Fibroblast of villous mesenchyme (primary cell): ENCODE results near the gene U2AF2. TPM values are rescaled to one million over a fixed set of nuclear protein-coding genes. Genes with fewer than 3 reads are reported as not detected.

Experiments used
- DNase-seq: peaks from one replicate; pipeline ENCODE4 v3.0.0-alpha.2; 2010; ENCODE audit warnings: low read depth
- H3K4me3 ChIP-seq: 2 replicates; pipeline ENCODE4 v1.5.1; 2011; ENCODE audit warnings: low read depth, mild to moderate bottlenecking, low read length
- total RNA-seq: library from RNA; depleted of rRNA; stranded (reverse); fragments of >200 nt; gene quantifications from 2 replicates; pipeline ENCODE4 v1.2.3, GENCODE V29; 2012
- TF ChIP-seq, protein P1 (sequence below): IDR thresholded peaks from 2 replicates; pipeline ENCODE4 v1.5.1; 2012; ENCODE audit warnings: low read depth, mild to moderate bottlenecking, low read length; ENCODE audit not compliant: insufficient read depth

The U2AF2 gene
- total RNA-seq, 1 donor, result 111 TPM

DNA sequence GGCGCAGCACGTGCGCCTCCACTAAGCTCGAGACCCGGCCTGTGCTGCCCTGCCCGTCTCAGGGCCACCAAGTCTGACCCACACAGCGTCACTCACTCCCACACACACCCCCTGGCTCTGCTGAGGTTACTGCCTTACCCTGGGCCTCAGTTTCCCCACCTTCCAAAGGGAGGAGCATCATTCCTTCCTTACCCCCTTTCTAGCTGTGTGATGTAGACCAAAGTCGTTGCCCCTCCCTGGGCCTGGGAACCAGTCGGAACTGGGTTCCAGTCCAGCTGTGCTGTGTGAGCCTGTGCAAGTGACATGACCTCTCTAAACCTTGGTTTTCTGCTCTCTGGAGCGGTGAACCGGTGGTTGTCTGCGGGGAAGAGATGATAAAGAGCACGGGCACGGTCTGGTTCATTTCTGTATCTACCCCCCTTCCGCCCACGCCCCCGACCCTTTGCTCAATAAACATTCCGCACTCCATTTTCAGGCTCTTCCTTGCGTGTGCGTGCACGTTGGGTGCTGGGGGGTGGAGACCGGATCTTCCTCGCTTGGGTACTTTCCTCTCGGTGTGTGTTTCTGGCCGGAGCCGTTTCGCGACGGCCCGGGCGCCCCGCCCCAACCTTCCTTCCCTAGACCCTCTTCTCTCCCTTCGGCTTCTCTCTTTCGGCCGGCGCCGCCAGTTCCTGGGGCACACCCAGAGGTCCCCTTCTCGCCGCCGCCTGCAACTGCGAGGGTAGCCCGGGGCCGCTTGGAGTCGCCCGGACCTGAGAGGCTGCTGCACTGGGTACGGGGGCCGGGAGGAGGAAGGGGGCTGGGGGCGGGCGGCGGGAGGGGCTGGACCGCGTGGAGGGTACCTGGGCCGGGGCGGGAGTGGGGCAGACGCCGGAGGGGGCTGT lies 11.6 kb upstream of the U2AF2 start, which contains the start of gene ZNF581:
TSS of gene ZNF581 (plus strand) at position 647 of the 884 bp plus-strand sequence. CDS start 923 bp downstream, outside the sequence.
- TF ChIP-seq, protein P1, sequence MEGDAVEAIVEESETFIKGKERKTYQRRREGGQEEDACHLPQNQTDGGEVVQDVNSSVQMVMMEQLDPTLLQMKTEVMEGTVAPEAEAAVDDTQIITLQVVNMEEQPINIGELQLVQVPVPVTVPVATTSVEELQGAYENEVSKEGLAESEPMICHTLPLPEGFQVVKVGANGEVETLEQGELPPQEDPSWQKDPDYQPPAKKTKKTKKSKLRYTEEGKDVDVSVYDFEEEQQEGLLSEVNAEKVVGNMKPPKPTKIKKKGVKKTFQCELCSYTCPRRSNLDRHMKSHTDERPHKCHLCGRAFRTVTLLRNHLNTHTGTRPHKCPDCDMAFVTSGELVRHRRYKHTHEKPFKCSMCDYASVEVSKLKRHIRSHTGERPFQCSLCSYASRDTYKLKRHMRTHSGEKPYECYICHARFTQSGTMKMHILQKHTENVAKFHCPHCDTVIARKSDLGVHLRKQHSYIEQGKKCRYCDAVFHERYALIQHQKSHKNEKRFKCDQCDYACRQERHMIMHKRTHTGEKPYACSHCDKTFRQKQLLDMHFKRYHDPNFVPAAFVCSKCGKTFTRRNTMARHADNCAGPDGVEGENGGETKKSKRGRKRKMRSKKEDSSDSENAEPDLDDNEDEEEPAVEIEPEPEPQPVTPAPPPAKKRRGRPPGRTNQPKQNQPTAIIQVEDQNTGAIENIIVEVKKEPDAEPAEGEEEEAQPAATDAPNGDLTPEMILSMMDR, result no peak
- DNase-seq, result peak; percentile 79

DNA sequence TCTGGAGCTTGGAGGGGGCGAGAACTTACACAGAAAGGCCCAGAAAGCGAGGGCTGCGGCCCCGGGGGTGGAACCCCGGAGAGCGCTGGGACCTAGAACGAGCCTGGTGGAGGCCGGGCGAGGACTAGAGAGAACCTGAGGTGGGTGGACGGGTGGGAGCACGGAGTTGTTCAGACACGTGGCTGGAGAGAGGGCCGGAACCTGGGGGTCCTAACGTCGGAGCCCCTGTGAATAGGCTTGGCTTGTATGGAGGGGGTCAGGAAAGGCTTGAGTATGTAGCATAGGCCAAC lies 11.0 kb upstream of the U2AF2 start:
- DNase-seq, result no peak
- peak overlapping the region; percentile 72 for H3K4me3 ChIP-seq
- TF ChIP-seq, protein P1, result no peak

More for the DNA sequence above, 11.6 kb upstream of the U2AF2 start, which contains the start of gene ZNF581:
- H3K4me3 ChIP-seq, result peak within 1 kb of the TSS; percentile 72

DNA sequence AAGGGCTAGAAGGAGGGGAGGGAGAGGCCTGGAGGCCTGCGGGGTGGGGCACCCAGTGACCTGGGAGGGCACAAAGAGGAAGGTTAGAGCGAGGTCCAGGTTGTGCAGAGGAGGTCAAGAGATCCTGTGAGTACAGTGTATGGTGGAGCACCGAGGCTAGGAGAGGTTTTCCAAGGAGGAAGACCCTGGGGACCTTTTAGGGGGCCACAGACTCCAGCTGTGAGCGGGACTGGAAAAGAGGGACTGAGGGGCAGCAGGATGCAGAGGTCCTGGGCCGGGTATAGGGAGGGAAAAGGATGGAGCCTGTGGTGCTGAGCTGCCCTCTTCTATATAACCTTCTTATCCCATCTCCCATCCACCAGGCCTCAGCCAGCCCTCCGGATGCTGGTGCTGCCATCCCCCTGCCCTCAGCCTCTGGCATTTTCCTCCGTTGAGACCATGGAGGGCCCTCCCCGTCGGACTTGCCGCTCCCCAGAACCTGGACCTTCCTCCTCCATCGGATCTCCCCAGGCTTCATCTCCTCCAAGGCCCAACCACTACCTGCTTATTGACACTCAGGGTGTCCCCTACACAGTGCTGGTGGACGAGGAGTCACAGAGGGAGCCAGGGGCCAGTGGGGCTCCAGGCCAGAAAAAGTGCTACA lies 10.5 kb upstream of the U2AF2 start:
- H3K4me3 ChIP-seq, result peak overlapping the region; percentile 72
- no peak for DNase-seq
- TF ChIP-seq, protein P1, result no peak

DNA sequence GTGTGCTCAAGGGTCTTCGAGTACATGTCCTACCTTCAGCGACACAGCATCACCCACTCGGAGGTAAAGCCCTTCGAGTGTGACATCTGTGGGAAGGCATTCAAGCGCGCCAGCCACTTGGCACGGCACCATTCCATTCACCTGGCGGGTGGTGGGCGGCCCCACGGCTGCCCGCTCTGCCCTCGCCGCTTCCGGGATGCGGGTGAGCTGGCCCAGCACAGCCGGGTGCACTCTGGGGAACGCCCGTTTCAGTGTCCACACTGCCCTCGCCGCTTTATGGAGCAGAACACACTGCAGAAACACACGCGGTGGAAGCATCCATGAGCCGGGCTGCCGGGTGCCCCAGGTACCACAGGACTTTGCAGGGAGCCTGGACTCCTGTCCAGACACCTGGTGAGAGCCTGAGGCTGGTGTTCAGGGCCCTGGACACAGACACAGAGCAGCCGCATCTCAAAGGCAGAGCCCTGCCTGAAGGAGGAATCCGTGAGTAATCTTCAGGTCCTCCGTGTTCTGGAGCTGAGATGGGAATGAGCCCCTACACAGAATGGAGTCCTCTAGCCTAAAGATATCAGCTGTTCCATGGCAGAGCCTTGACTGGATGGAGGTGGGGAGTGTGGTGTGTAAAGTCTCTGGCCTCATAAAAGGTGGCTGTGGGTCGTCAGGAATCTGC lies 9.9 kb upstream of the U2AF2 start:
- TF ChIP-seq, protein P1, result no peak
- peak overlapping the region; percentile 72 for H3K4me3 ChIP-seq
- no peak for DNase-seq

DNA sequence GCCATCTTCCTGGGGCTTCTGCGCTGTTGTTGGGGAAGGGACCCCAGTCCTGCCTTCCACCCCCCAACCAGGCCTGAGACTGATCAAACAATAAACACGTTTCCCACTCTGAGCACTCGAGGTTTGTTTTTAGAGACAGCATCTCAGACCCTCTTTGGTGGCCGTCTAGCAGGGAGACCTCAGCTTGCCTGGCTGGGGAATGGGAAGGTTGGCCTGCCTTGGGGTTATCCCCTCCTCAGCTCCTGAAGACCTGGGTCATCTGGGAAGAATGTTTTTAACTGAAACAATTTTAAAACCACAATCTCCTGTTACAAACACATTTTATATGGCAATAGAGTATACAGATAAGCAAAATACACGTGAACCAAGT lies 9.3 kb upstream of the U2AF2 start:
- H3K4me3 ChIP-seq, result no peak overlapping the region
- DNase-seq, result no peak
- TF ChIP-seq, protein P1, result no peak

DNA sequence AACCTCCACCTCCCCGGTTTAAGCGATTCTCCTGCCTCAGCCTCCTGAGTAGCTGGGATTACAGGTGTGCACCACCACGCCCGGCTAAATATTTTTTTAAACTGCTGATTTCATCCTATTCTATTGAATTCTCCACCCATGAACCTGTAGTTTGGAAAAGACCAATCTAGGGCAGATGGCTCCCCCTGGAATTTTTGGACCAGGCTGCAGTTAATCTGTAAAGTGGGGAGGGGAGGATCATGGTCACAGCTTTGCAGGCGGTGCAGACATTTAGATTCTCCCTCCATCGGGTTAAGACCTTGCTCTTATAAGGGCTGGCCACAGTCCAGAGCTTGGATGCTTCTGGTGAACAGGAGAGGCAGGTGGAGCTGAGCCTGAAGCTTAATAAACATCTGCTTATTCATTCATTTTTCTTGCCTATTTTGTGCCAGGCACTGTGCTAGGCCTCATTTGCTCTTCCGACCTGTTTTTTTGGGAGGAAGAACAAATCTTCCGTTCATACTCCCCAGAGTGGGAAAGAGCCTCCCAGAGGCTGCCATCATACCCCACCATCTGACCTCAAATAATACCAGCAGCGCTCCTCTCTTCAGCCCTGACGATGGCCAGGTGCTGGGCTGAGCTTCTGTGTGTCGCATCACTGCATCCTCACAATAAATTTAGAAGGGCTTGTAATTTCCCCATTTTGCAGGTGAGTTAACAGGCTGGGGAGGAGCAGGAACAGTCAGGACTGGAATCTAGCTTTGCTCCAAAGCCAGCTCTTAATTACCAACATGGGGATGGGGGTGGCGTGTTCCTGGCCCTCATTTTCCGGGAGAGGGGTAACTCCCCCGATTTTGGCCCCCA lies 7.7 kb upstream of the U2AF2 start:
- TF ChIP-seq, protein P1, result no peak
- H3K4me3 ChIP-seq, result peak overlapping the region; percentile 84
- DNase-seq, result no peak
